HEK293 (cell line): Measurements from ENCODE around the gene C8G.

Source experiments
- AEBP2 ChIP-seq: fragments of 450-650 bp; formaldehyde crosslinking; IDR thresholded peaks from 2 replicates; pipeline ENCODE4 v1.5.1; 2016; ENCODE audit warnings: missing biosample characterization, missing genetic modification characterization, borderline replicate concordance
- BCL11A ChIP-seq: fragments of 450-650 bp; formaldehyde crosslinking; IDR thresholded peaks from 2 replicates; pipeline ENCODE4 v1.5.1; 2016; ENCODE audit warnings: low read depth, missing biosample characterization, missing genetic modification characterization
- CTCF ChIP-seq: fragments of 450-650 bp; formaldehyde crosslinking; IDR thresholded peaks from 2 replicates; pipeline ENCODE4 v1.5.1; 2016; ENCODE audit warnings: missing biosample characterization, missing genetic modification characterization
- GLIS1 ChIP-seq: fragments of 450-650 bp; formaldehyde crosslinking; IDR thresholded peaks from 2 replicates; pipeline ENCODE4 v1.5.1; 2016; ENCODE audit warnings: missing biosample characterization, missing genetic modification characterization
- GLIS2 ChIP-seq: fragments of 450-650 bp; formaldehyde crosslinking; IDR thresholded peaks from 2 replicates; pipeline ENCODE4 v1.5.1; 2016; ENCODE audit warnings: missing biosample characterization, missing genetic modification characterization
- RBAK ChIP-seq: fragments of 450-650 bp; formaldehyde crosslinking; IDR thresholded peaks from 2 replicates; pipeline ENCODE4 v1.5.1; 2016; ENCODE audit warnings: missing biosample characterization, missing genetic modification characterization
- SETDB1 ChIP-seq: IDR thresholded peaks from one replicate; pipeline ENCODE4 v1.6.1; 2017; ENCODE audit warnings: mild to moderate bottlenecking, low read length, moderate library complexity, mixed read lengths; ENCODE audit not compliant: insufficient read length
- SP2 ChIP-seq: fragments of 450-650 bp; formaldehyde crosslinking; IDR thresholded peaks from 2 replicates; pipeline ENCODE4 v1.5.1; 2016; ENCODE audit warnings: missing biosample characterization, missing genetic modification characterization
- ZBTB11 ChIP-seq: fragments of 450-650 bp; formaldehyde crosslinking; conservative IDR thresholded peaks from 2 replicates; pipeline ENCODE4 v1.5.1; 2016; ENCODE audit warnings: low read depth, missing biosample characterization, missing genetic modification characterization
- ZBTB44 ChIP-seq: fragments of 450-650 bp; IDR thresholded peaks from 2 replicates; pipeline ENCODE4 v1.5.1; 2018; ENCODE audit warnings: missing biosample characterization, mild to moderate bottlenecking, missing genetic modification characterization
- ZBTB8A ChIP-seq: fragments of 450-650 bp; formaldehyde crosslinking; IDR thresholded peaks from 2 replicates; pipeline ENCODE4 v1.5.1; 2016; ENCODE audit warnings: missing biosample characterization, missing genetic modification characterization
- ZNF148 ChIP-seq: fragments of 450-650 bp; formaldehyde crosslinking; IDR thresholded peaks from 2 replicates; pipeline ENCODE4 v1.5.0; 2017; ENCODE audit warnings: missing biosample characterization, missing genetic modification characterization, borderline replicate concordance
- ZNF155 ChIP-seq: fragments of 450-650 bp; formaldehyde crosslinking; IDR thresholded peaks from 2 replicates; pipeline ENCODE4 v1.5.1; 2016; ENCODE audit warnings: missing biosample characterization, missing genetic modification characterization
- ZNF169 ChIP-seq: fragments of 450-650 bp; formaldehyde crosslinking; IDR thresholded peaks from 2 replicates; pipeline ENCODE4 v1.5.1; 2016; ENCODE audit warnings: missing biosample characterization, missing genetic modification characterization
- ZNF202 ChIP-seq: fragments of 450-650 bp; formaldehyde crosslinking; IDR thresholded peaks from 2 replicates; pipeline ENCODE4 v1.5.1; 2016; ENCODE audit warnings: missing biosample characterization, missing genetic modification characterization, borderline replicate concordance
- ZNF335 ChIP-seq: fragments of 450-650 bp; formaldehyde crosslinking; conservative IDR thresholded peaks from 2 replicates; pipeline ENCODE4 v1.5.1; 2016; ENCODE audit warnings: missing biosample characterization, missing genetic modification characterization
- ZNF362 ChIP-seq: fragments of 450-650 bp; formaldehyde crosslinking; IDR thresholded peaks from 2 replicates; pipeline ENCODE4 v1.5.1; 2016; ENCODE audit warnings: missing biosample characterization, missing genetic modification characterization
- ZNF561 ChIP-seq: fragments of 450-650 bp; IDR thresholded peaks from 2 replicates; pipeline ENCODE4 v1.5.1; 2018; ENCODE audit warnings: missing biosample characterization, missing genetic modification characterization, borderline replicate concordance
- ZNF585B ChIP-seq: fragments of 450-650 bp; formaldehyde crosslinking; IDR thresholded peaks from 2 replicates; pipeline ENCODE4 v1.5.1; 2016; ENCODE audit warnings: missing biosample characterization, missing genetic modification characterization
- ZNF610 ChIP-seq: fragments of 450-650 bp; formaldehyde crosslinking; IDR thresholded peaks from 2 replicates; pipeline ENCODE4 v1.5.1; 2016; ENCODE audit warnings: missing biosample characterization, missing genetic modification characterization, borderline replicate concordance
- ZNF654 ChIP-seq: fragments of 450-650 bp; formaldehyde crosslinking; IDR thresholded peaks from 2 replicates; pipeline ENCODE4 v1.5.1; 2016; ENCODE audit warnings: low read depth, missing biosample characterization, missing genetic modification characterization
- ZNF692 ChIP-seq: fragments of 450-650 bp; formaldehyde crosslinking; IDR thresholded peaks from 2 replicates; pipeline ENCODE4 v1.5.1; 2016; ENCODE audit warnings: missing biosample characterization, missing genetic modification characterization
- ZSCAN16 ChIP-seq: fragments of 450-650 bp; formaldehyde crosslinking; IDR thresholded peaks from 2 replicates; pipeline ENCODE4 v1.5.1; 2016; ENCODE audit warnings: missing biosample characterization, missing genetic modification characterization

The C8G gene

GRCh38 chr9:136943291-136944211 lies 1.5 kb upstream of the C8G start (continued):
- peak; percentile 41 for TF ChIP-seq SP2 (tag by site-specific recombination)
- peak; percentile 45; the same call in 1 of the 2 replicates for TF ChIP-seq GLIS1 (tag by site-specific recombination)
- TF ChIP-seq ZBTB11 (tag by site-specific recombination) = peak; percentile 77
- TF ChIP-seq CTCF (tag by site-specific recombination) = peak; percentile 45
- no peak for TF ChIP-seq ZNF169
- 0 out of 2 replicates have a peak, but pooled peaks have one; percentile 6 for TF ChIP-seq BCL11A (tag by site-specific recombination)
- no peak for TF ChIP-seq ZNF610 (tag by site-specific recombination)
- TF ChIP-seq GLIS2 = peak; percentile 70
- TF ChIP-seq ZNF362 (tag by site-specific recombination) = no peak
- no peak for TF ChIP-seq ZNF148 (tag by site-specific recombination)
- peak; percentile 11; the same call in 1 of the 2 replicates for TF ChIP-seq ZNF561 (tag by site-specific recombination)
- TF ChIP-seq SETDB1 = no peak
- TF ChIP-seq ZNF692 (tag by site-specific recombination) = 0 out of 2 replicates have a peak, but pooled peaks have one; percentile 20
- no peak for TF ChIP-seq RBAK (tag by site-specific recombination)
- TF ChIP-seq ZBTB8A (tag by site-specific recombination) = peak; percentile 86
- TF ChIP-seq ZNF155 (tag by site-specific recombination) = no peak
- no peak for TF ChIP-seq ZNF585B (tag by site-specific recombination)
- no peak for TF ChIP-seq AEBP2 (tag by site-specific recombination)
- no peak for TF ChIP-seq ZSCAN16 (tag by site-specific recombination)
- no peak for TF ChIP-seq ZNF654 (tag by site-specific recombination)
- peak; percentile 71 for TF ChIP-seq ZNF335 (tag by site-specific recombination)
- TF ChIP-seq ZBTB44 (tag by site-specific recombination) = no peak
- TF ChIP-seq ZNF202 (tag by site-specific recombination) = no peak
